Suppressor macrophage treated with lipopolysaccharide for 4 hours (primary cell): ENCODE measurements around the gene ANKRD44.

Experiments
- DNase-seq: peaks from one replicate; pipeline ENCODE4 v3.0.0-alpha.2; 2020

The ANKRD44 gene

GRCh38 chr2:197204519-197205250 is 105.9 kb downstream of the ANKRD44 start:
- no peak for DNase-seq

- DNase-seq = no peak
Observed at GRCh38 chr2:197201874-197202273, 108.7 kb downstream of the ANKRD44 start.

- no peak for DNase-seq
Observed at GRCh38 chr2:197200762-197201058, 109.9 kb downstream of the ANKRD44 start.

GRCh38 chr2:197200051-197200761 is 110.4 kb downstream of the ANKRD44 start:
- no peak for DNase-seq

GRCh38 chr2:197198890-197199289 is 111.7 kb downstream of the ANKRD44 start:
- peak; percentile 67 for DNase-seq

- no peak for DNase-seq
Observed at GRCh38 chr2:197197895-197198311, 112.7 kb downstream of the ANKRD44 start.

- no peak for DNase-seq
Observed at GRCh38 chr2:197196541-197197180, 113.9 kb downstream of the ANKRD44 start.

GRCh38 chr2:197195518-197195917 is 115.1 kb downstream of the ANKRD44 start:
- no peak for DNase-seq

GRCh38 chr2:197191940-197192322 is 118.6 kb downstream of the ANKRD44 start:
- peak; percentile 72 for DNase-seq

- peak; percentile 66 for DNase-seq
Observed at GRCh38 chr2:197191177-197191939, 119.2 kb downstream of the ANKRD44 start.

GRCh38 chr2:197190100-197190432 is 120.5 kb downstream of the ANKRD44 start:
- DNase-seq = no peak

- DNase-seq = no peak
Observed at GRCh38 chr2:197189426-197190099, 121.0 kb downstream of the ANKRD44 start.

GRCh38 chr2:197185676-197186075 is 124.9 kb downstream of the ANKRD44 start:
- DNase-seq = no peak

- DNase-seq = no peak
Observed at GRCh38 chr2:197184959-197185586, 125.5 kb downstream of the ANKRD44 start.

- no peak for DNase-seq
Observed at GRCh38 chr2:197183355-197183754, 127.2 kb downstream of the ANKRD44 start.

GRCh38 chr2:197182668-197183067 is 127.9 kb downstream of the ANKRD44 start:
- DNase-seq = no peak

GRCh38 chr2:197181491-197181890 is 129.1 kb downstream of the ANKRD44 start:
- DNase-seq = no peak

- no peak for DNase-seq
Observed at GRCh38 chr2:197179744-197180498, 130.7 kb downstream of the ANKRD44 start.

- DNase-seq = peak; percentile 46
Observed at GRCh38 chr2:197176522-197176921, 134.1 kb downstream of the ANKRD44 start.

GRCh38 chr2:197174539-197175094 is 136.0 kb downstream of the ANKRD44 start:
- DNase-seq = no peak

GRCh38 chr2:197171582-197171981 is 139.0 kb downstream of the ANKRD44 start:
- no peak for DNase-seq
